GM18858 (cell line): ENCODE results near the gene SOX30.

Experiments
- ATAC-seq: cut with Tn5 transposase; IDR thresholded peaks from one replicate; pipeline ENCODE4 v1.9.1; 2021; ENCODE audit not compliant: unreplicated experiment

SOX30 gene

DNA sequence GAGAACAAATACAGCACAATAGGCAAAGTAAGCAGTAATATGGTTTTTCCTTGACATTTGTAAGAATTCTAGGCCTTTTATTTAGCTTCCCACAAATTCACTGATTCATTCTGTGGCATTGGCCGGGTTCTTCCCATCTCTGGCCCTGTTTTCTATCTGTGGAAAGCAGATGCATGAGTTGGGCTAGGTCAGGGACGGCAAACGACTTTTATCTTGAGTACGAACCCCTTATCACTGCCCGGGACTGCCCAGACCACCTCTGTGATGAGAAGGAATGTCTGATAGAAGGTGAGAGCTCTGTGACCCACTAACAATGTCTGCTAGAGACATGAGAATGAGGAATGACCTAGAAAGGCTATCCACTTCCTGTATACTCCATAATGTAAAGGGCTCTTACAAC, 41.2 kb downstream of the SOX30 start:
- no peak for ATAC-seq

DNA sequence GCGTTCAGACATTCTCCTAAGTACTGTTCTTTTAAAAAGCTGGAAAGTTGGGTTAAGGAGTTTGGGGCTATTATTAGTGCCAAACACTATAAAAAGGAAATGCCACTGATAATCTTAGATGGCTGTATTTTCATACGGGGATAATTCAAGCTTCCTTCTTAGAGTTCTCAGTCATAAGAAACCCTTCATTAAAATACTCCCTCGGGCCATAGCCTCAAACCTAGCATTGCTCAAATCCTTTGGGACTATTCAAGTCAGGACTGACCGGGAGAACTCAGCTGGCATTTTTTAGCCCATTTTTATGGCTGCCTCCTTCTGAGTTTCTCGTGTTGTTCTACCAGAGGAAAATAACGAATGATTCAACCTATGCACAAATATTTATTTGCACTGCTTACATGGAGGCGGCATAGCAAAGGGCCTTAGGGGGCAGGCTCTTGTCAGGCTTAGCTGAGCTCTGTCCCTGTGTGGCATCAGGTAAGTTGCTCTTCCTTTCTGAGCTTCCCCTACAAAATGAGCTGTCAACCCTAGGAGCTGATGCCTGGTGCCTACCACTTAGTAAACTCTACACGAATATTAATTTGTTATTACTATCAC, 43.2 kb downstream of the SOX30 start:
- no peak for ATAC-seq

DNA sequence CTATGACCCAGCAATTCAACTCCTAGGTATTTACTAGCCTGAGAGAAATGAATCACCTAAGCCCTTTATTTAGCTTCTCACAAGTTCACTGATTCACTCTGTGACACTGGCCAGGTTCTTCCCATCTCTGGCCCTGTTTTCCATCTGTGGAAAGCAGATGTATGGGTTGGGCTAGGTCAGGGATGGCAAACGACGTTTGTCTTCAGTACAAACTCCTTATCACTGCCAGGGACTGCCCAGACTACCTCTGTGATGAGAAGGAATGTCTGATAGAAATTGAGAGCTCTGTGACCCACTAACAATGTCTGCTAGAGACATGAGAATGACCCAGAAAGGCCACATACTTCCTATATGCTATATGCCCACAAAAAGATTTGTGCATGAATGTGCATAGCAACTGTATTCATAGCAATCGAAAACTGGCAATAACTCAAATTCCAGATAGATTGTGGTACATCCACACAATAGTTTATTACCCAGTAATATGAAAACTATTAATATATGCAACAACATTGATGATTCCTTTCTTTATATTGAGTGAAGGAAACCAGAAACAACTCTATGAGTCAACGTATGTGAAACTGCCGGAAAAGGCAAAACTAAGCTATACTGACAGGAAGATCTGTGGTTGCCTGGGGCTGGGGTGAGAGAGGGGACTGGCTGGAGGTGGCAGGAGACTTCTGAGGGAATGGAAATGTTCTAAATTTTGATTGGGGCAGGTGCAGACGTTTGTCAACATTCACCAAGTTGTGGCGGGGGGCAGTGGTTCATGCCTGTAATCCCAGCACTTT, 44.7 kb downstream of the SOX30 start:
- ATAC-seq: peak; percentile 43

DNA sequence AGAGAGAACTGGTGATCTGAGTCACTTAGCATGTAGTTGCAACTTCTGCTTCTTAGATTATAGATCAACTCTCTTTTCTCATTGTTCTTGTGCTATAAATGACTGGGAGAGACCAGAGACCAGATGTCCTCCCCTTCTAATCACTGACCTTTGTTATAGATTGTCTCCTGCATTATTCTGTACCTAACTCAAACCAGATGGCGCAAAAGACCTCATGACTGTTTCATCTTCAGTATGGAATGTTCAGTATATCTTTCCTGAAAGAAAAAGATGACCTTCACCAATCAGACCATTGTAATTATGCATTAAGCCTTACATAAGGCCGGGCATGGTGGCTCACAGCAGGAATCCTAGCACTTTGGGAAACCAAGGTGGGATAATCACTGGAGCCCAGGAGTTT, 46.2 kb downstream of the SOX30 start:
- ATAC-seq: no peak

DNA sequence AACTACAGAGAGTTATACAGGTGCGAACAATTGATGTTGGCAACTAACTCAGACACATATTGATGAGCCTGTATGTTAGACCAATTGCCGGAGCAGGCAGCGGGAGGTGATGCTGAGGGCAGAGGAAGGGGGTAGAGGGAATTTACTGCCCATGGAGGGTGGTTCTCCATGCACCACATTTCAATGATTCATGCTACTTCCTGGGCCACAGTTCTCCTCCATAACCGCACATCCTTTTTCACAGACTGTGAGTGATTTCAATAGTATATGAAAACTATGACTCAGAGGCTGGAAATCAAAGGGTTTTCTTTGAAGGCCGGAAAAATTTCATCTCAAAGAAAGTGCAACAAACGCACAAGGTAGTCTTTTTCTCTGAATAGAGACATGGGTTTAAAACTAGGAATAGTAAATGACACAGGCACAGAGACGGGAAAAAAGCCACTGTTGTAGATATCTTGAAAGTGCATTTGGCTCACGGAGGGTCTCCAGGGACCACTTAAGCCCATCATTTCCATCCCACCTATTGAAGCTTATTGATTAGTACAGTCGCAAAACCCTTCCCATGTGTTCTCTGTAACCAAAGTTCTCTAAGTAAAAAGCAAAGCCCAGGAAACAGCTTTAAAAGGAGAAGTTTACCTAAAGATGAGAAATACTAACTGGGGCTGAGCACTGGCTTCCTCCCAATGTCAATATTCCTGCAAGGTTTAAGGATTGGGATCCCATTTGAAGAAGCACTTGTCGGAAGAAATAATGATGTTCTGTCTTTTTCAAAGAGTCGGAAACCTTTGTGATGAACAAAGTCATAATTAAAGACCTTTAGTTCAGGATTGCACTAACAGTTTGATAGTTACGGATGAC, 48.7 kb downstream of the SOX30 start:
- ATAC-seq: no peak

DNA sequence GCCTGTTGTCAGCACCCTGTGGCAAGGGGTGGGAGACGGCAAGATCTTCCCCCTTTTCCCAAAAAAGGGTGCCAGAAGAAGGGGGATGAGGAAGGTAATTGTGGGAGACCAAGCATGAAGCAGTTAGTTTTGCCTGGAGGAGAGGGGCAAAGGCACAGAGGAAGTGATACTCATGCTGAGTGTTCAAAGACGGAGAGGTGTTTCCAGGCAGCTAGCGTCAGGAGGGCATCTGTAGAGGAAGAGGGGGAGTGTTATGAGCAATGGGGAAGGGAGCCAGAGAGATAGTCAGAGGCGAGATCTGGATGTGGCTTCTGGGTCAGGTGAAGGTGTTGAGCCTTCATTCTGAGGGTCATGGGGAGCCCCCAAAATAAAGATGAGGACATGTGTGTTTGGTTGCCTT, 49.7 kb downstream of the SOX30 start:
- ATAC-seq: peak; percentile 47

DNA sequence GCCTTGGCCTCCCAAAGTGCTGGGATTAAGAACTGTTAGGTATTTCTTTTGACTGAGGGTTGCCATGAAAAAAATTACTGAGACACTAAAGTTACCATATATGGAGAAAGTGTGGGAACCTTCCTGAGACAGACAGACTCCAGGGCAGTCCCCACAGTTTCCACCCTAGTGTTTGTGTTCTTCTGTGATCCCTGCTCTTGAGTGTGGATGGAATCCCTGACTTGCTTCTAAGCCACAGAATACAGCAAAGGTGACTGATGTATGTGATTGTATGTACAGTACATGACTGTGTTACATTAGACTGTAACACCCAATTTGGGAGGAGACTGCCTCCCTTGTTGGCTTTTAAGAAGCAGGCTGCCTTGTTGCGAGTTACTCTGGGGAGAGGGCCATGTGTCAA, 52.0 kb downstream of the SOX30 start:
- no peak for ATAC-seq

DNA sequence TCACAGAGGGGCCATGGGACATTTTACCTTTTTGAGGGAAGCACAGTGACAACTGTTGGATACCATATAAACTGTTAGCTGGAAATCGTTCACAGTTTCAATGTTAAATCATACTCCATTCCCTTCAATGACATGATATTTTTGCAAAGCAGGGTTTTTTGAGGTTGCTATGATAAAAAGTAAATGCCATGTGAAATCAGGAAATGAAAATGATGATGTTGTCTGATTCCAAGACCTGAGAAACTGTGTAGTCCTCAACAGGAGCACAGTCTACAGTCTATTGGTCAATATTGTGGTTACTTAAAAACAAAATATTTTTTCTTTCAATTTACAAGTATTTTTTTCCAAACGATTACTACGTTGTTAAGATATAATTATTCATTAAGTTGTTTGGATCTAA, 52.7 kb downstream of the SOX30 start:
- ATAC-seq: no peak

DNA sequence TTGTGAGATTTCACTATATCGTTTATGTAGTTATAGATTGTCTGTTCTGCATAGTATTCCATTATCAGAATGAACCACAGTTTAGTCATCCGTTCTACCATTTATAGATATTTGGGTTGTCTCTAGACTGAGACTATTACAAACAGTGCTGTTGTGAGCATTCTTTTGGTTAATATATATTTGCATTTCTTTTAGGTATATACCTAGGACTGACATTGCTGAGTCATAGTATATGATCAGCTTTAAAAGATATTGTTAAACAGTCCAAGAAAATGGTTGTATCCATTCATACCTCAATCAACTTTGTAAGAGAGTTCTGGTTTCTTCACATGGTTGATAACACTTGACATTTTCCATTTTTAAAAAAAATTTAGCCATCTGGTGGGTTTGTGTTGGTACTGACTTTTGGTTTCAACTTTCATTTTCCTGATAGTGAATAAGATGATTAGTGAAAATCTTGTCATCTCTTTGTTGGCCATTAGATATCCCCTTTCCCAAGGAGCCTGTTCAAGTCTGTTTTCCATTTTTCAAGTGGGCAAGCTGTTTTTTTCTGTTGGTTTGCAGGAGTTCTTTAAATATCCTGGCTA, 53.8 kb downstream of the SOX30 start:
- ATAC-seq: no peak

DNA sequence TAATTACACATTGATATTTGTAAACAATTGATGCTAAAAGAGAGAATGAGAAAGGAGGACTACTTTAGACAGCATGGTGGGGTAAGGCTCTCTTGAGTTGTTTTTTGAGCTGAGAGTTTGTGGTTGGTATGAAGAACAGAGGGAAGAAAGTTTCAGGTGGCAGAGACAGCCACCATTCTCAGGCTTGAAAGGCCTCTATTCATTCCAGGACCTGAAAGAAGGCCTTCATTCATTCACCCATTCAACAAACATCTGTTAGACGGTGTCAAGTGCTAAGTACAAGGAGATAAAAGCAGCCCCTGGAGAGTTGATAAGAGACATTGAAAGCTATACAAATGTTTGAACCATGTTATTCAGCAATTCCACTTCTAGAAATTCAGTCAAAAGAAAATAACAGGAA, 55.0 kb downstream of the SOX30 start:
- peak; percentile 11 for ATAC-seq

DNA sequence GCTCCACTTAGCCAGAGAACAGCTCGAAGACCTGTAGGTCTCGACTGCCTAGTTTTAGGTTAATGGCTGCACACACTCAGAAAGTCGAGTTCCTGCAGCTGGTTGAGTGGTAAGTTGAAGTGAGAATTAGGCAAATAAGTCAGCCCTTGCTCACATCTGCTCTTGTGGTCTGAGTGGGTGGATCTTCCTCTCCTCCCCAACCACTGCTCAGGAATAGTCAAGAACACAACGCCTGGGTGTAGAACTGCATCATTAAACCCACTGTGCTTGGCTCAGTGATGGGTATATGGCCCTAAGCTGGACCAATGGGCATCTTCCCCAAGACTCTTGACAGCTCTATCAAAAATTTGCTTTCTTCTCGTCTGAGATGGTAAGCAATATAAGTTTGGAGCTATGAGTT, 55.8 kb downstream of the SOX30 start:
- ATAC-seq: peak; percentile 71

DNA sequence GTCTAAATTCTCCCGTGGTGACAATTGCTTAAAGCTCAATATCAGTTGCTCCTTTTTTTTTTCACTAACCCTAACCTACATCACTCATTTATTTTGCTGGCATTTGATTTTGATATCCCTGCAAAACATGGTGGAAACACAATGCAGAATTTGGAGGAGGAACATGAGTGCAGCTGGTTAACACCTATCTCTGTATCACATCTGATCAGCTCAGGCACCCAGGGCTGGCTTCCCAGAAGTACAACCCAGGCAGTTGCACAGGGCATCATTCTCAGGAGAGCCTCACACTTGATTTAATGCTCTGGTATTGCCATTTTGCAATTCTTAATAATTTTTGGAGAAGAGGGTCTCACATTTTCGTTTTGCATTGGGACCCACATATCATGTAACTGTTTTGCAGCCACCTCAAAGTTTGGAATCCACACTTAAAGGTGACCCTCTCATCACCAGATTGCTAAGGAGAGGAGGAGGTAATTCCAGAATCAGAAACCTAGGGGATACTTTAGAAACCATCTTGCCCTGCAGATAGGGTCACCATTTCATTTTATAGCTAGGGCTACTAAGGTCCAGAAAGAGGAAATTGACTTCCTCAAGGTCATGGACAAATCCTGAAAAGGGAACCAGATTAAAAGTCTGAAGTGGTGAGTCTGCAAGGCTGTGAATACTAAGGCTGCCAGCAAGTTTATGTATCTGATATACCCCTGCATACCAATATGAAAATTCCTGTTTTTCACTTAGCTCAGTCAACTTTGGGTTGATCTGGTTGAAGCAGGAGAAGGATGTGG, 57.4 kb downstream of the SOX30 start:
- ATAC-seq: no peak

DNA sequence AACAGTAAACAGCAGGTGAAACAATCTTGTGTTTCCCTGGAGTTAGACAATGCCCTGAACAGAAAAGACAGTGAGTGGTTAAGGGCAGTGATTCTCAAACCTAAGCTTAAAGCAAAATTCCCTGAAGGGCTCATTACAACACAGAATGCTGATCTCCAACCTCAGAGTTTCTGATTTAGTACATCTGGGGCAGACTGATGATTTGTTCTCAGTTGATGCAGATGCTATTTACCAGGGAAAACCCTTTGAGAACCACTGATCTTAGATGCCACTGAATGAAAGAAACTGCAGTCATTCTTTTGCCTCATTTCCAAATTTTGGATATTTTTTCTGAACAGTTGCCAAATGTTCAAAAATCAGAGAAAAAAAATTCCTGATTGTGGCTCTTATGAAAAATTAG, 58.0 kb downstream of the SOX30 start:
- ATAC-seq: no peak

DNA sequence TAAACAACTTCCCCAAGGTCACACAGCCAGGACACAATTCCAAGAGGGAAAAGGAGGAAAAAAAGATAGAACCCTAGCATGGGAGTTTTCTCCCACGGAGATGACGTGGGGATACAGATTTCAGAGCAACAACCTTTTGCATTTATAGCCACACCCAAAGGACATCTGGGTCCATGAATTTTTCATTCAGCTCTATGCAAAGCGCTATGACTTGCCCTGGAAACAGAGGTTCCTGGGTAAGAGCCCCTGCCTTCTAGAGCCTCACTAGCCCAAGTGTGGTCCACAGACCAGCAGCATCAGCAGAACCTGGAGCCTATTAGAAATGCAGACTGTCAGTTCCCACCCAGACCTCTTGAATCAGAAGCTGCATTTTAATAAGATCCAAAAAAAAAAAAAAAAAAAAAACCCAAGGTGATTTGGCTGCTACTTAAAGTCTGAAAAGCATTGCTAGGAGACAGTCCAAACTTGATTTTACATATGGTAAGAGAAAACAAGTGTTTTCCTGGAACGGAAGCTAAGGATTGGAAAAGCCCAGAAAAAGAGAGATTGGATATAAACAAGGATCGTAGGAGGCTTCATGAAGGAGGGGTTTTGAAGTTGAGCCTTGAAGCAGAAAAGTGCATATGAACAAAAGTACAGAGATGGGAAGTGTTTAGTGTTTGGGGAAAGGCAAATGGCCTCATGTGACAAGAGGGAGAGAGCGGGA, 59.0 kb downstream of the SOX30 start:
- no peak for ATAC-seq

DNA sequence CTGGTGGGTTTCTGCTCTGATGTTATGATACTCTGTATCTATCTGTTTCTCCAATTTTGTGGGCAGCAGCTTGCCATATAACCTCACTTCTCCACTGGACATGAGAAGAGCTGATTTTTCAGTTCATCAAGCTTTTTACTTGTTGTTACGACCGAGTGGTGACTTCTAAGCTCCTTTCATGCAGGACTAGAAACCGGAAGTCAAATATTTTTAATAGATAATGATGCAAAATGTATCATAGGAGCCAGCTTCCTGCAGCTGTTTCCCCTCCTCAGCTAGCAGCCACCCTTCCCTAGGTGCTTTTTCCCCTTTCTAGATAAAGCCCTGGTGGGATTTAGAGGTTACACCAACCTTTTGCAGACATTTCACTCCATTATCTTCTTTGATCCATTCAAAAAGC, 59.6 kb downstream of the SOX30 start:
- ATAC-seq: no peak

DNA sequence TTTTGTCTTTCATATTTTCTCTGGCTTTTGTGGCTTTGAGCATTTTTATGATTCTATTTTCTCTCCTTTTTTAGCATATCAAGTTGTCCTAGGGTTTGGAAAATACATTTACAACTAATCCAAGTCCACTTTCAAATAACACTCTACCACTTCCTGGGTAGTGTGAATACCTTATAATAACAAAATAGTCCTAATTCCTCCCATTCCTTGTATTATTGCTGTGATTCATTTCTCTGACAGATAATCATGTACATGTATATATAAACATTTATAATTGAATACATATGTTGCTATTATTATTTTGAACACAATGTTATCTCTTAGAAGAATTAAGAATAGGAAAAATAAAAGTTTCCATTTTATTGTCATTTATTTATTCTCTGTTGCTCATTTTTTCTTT, 61.8 kb downstream of the SOX30 start:
- no peak for ATAC-seq

DNA sequence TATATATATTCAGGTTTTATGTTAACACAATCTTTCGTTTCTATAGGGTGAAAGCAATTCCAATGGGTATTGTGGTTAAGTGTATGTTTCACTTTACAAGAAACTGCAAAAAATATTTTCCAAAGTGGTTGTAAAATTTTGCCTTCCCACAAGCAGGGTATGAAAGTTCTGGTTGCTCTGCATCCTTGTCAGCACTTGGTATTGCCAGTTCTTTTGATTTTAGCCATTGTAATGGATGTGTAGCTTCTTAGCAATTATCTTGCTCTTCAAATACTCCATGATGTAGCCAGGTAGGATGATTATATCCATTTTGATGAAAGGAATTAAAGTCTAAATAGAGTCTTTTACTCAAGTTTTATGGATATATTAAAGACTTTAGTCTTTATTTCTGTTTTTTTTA, 67.6 kb downstream of the SOX30 start:
- no peak for ATAC-seq

DNA sequence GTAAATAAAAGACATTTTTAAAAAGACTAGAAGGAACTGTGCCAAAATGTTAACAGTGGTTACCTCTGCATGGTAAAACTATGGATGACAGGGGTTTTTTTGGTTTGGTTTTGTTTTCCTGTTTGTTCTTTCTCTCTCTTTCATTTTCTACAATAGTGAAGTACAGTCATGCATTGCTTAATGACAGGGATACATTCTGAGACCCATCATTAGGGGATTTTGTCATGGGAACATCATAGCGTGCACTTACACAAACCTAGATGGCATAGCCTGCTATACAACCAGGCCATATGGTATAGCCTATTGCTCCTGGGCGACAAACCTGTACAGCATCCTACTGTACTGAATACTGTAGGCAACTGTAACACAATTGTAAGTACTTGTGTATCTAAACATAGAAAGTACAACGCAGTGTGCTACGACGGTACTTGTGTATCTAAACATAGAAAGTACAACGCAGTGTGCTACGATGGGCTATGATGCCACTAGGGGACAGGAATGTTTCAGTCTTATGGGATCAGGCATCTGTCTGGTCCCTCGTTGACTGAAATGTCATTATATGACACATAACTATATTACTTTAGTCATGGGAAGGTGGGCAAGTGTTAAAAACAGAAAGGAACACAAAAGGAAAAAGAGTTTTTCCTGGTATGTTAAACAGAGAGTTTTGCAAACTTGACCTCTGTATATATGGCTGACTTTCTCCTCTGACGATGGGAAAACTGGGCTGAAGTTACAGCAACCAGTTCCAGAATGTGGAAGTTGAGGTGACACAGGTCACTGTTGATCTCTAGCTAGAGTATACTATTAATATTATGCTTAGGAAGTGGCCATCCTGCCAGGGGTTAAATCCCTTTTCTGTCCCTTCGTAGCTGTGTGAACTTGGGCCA, 69.3 kb downstream of the SOX30 start:
- ATAC-seq: peak; percentile 74

DNA sequence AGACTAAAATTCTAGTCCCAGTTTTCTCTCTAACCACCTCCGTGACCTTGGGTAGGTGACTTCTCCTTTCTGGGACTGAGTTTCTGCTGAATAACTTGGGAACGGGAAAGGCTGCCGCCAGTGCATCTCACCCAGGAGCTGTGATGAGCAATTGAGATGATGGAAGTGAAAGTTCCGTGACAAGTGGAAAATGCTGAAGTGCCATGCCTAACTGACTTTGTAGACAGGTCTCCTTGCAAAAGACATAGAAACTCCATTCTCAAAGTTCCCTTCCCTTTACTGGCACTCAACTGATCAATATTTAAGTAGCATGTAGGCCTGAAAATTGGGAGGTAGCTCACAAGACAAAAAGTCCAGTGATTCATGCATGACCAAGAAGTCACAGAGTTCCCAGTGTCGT, 70.3 kb downstream of the SOX30 start:
- ATAC-seq: no peak
